H1 (cell line): ENCODE results near the gene CDC42EP4. TPM values are rescaled to one million over a fixed set of nuclear protein-coding genes. Genes with fewer than 3 reads are reported as not detected.

Source experiments
- CTCF ChIA-PET: fragments of 300-600 bp; sonication (Branson Sonifier 250); formaldehyde crosslinking; loops from one replicate; lab custom pipeline; 2021; ENCODE audit not compliant: partially characterized antibody; lab: Charles Lee
- POLR2A ChIA-PET: fragments of 300-600 bp; sonication (Branson Sonifier 250); formaldehyde crosslinking; loops from one replicate; lab custom pipeline; 2021; ENCODE audit warnings: inconsistent platforms; ENCODE audit not compliant: partially characterized antibody; lab: Charles Lee
- DNase-seq, 2 experiments: peaks; one replicate each; pipeline versions ENCODE4 v3.0.0 to v3.0.0-alpha.2; 2010 to 2022; ENCODE audit warnings: low spot score in 2 of 2, low read depth in 1 of 2, mixed read lengths in 1 of 2
- FAIRE-seq: peaks from 2 replicates; lab custom pipeline; 2011; peaks lifted over from hg19 to GRCh38; lab: Jason Lieb, UNC
- H2AFZ ChIP-seq: 2 replicates; pipeline ENCODE4 v1.8.1; 2012; ENCODE audit warnings: low read length, inconsistent platforms
- H2AK5ac ChIP-seq: 2 replicates; pipeline ENCODE4 v1.6.1; 2013; ENCODE audit warnings: low read depth, low read length
- H2BK120ac ChIP-seq: replicated peaks from 2 replicates; pipeline ENCODE3; 2013; ENCODE audit warnings: low read depth, low read length, inconsistent platforms
- H2BK12ac ChIP-seq: 2 replicates; pipeline ENCODE4 v1.6.1; 2013; ENCODE audit warnings: low read depth, low read length
- H2BK15ac ChIP-seq: 2 replicates; pipeline ENCODE4 v1.6.1; 2013; ENCODE audit warnings: low read length
- H2BK20ac ChIP-seq: 2 replicates; pipeline ENCODE4 v1.6.1; 2013; ENCODE audit warnings: low read length
- H2BK5ac ChIP-seq: 2 replicates; pipeline ENCODE4 v1.6.1; 2013; ENCODE audit warnings: low read depth, low read length
- H3K14ac ChIP-seq: 2 replicates; pipeline ENCODE4 v1.6.1; 2013; ENCODE audit warnings: inconsistent platforms; ENCODE audit not compliant: insufficient read length
- H3K18ac ChIP-seq: 2 replicates; pipeline ENCODE4 v1.6.1; 2013; ENCODE audit warnings: low read length; ENCODE audit errors: extremely low read depth
- H3K23ac ChIP-seq: 2 replicates; pipeline ENCODE4 v1.6.1; 2013; ENCODE audit warnings: inconsistent platforms; ENCODE audit not compliant: insufficient read length
- H3K23me2 ChIP-seq: 2 replicates; pipeline ENCODE4 v1.6.1; 2013; ENCODE audit warnings: low read depth, low read length
- H3K27ac ChIP-seq: 2 replicates; pipeline ENCODE4 v1.6.1; 2011; ENCODE audit warnings: low read depth, low read length, inconsistent platforms
- H3K27me3 ChIP-seq, 4 experiments: replicated peaks in 1 of 4; 1 replicate in 1 of 4; 2 replicates in 3 of 4; pipeline versions ENCODE4 v1.6.1 to v1.8.1; 2011 to 2013; ENCODE audit warnings: low read length in 3 of 4, mild to moderate bottlenecking in 3 of 4, inconsistent platforms in 2 of 4, mixed read lengths in 2 of 4, moderate library complexity in 1 of 4; ENCODE audit not compliant: control insufficient read depth in 3 of 4, insufficient read depth in 3 of 4; ENCODE audit errors: extremely low read depth in 1 of 4
- H3K36me3 ChIP-seq, 4 experiments: 2 replicates each; pipeline versions ENCODE4 v1.6.1 to v1.8.1; 2011 to 2013; ENCODE audit warnings: mild to moderate bottlenecking in 4 of 4, low read length in 3 of 4, moderate library complexity in 2 of 4, control low read depth in 1 of 4, inconsistent platforms in 1 of 4; ENCODE audit not compliant: insufficient read depth in 4 of 4, control insufficient read depth in 2 of 4
- H3K4ac ChIP-seq: replicated peaks from 2 replicates; pipeline ENCODE3; 2013; ENCODE audit warnings: low read length, low read depth, mixed read lengths, inconsistent platforms; ENCODE audit not compliant: insufficient read length
- H3K4me1 ChIP-seq, 4 experiments: replicated peaks in 1 of 4; 1 replicate in 1 of 4; 2 replicates in 3 of 4; pipeline versions ENCODE4 v1.6.1 to v1.8.1; 2011 to 2013; ENCODE audit warnings: low read length in 3 of 4, inconsistent platforms in 2 of 4, mixed read lengths in 1 of 4; ENCODE audit not compliant: insufficient read depth in 4 of 4, control insufficient read depth in 3 of 4
- H3K4me2 ChIP-seq, 2 experiments: 2 replicates each; pipeline versions ENCODE4 v1.6.1 to v1.8.1; 2011 to 2013; ENCODE audit warnings: low read depth in 2 of 2, low read length in 2 of 2, control low read depth in 1 of 2, inconsistent platforms in 1 of 2, mild to moderate bottlenecking in 1 of 2; ENCODE audit not compliant: insufficient read depth in 1 of 2
- H3K4me3 ChIP-seq, 4 experiments: fragments of 200-600, 300-600 bp in 1 of 4; sonication (generic), shearing (Covaris generic), sonication (Bioruptor Twin) in 1 of 4; 2 replicates each; pipeline versions ENCODE4 v1.5.1 to v1.8.1; 2011 to 2016; ENCODE audit warnings: low read length in 4 of 4, low read depth in 3 of 4, control low read depth in 2 of 4, inconsistent platforms in 2 of 4, mild to moderate bottlenecking in 2 of 4, mixed read lengths in 1 of 4, moderate library complexity in 1 of 4; ENCODE audit not compliant: insufficient read depth in 2 of 4; ENCODE audit errors: extremely low read depth in 1 of 4
- H3K56ac ChIP-seq: replicated peaks from 2 replicates; pipeline ENCODE3; 2013; ENCODE audit warnings: low read depth, mild to moderate bottlenecking, mixed read lengths, low read length, inconsistent platforms; ENCODE audit not compliant: insufficient read length
- H3K79me1 ChIP-seq: 2 replicates; pipeline ENCODE4 v1.6.1; 2013; ENCODE audit warnings: low read depth, low read length, control low read depth
- H3K79me2 ChIP-seq, 2 experiments: 2 replicates each; pipeline versions ENCODE4 v1.6.1 to v1.8.1; 2012 to 2013; ENCODE audit warnings: low read length in 2 of 2, mild to moderate bottlenecking in 2 of 2, inconsistent platforms in 1 of 2; ENCODE audit not compliant: insufficient read depth in 2 of 2, control insufficient read depth in 1 of 2
- H3K9ac ChIP-seq, 4 experiments: replicated peaks in 1 of 4; 1 replicate in 1 of 4; 2 replicates in 3 of 4; pipeline versions ENCODE4 v1.6.1 to v1.8.1; 2011 to 2013; ENCODE audit warnings: low read depth in 3 of 4, low read length in 3 of 4, control low read depth in 2 of 4, mild to moderate bottlenecking in 2 of 4, moderate library complexity in 2 of 4, inconsistent platforms in 1 of 4; ENCODE audit errors: extremely low read depth in 1 of 4
- H3K9me3 ChIP-seq, 2 experiments: 2 replicates each; pipeline versions ENCODE4 v1.6.1 to v1.8.1; 2012 to 2013; ENCODE audit warnings: mild to moderate bottlenecking in 2 of 2, moderate library complexity in 2 of 2, control low read depth in 1 of 2, inconsistent platforms in 1 of 2, low read depth in 1 of 2, low read length in 1 of 2, mixed read lengths in 1 of 2; ENCODE audit not compliant: insufficient read depth in 2 of 2
- H4K20me1 ChIP-seq, 2 experiments: replicated peaks in 1 of 2; 2 replicates each; pipeline versions ENCODE3 to v1.8.1; 2011 to 2013; ENCODE audit warnings: inconsistent platforms in 2 of 2, low read length in 2 of 2, mild to moderate bottlenecking in 1 of 2; ENCODE audit not compliant: insufficient read depth in 2 of 2, control insufficient read depth in 1 of 2
- H4K5ac ChIP-seq: 2 replicates; pipeline ENCODE4 v1.6.1; 2013; ENCODE audit warnings: low read length, low read depth, mixed read lengths, inconsistent platforms; ENCODE audit not compliant: insufficient read length
- H4K8ac ChIP-seq: 2 replicates; pipeline ENCODE4 v1.8.0; 2013; ENCODE audit warnings: mild to moderate bottlenecking, moderate library complexity, low read length, inconsistent platforms; ENCODE audit not compliant: insufficient read depth; ENCODE audit errors: extremely low read depth
- H4K91ac ChIP-seq: replicated peaks from 2 replicates; pipeline ENCODE3; 2013; ENCODE audit warnings: low read length, mixed read lengths, inconsistent platforms; ENCODE audit not compliant: insufficient read length
- KDM4A ChIP-seq: IDR thresholded peaks from one replicate; pipeline ENCODE4 v1.7.1; 2012; ENCODE audit warnings: low read depth, mild to moderate bottlenecking, moderate library complexity, low read length, inconsistent platforms; ENCODE audit not compliant: severe bottlenecking
- NRF1 ChIP-seq: IDR thresholded peaks from 2 replicates; pipeline ENCODE4 v1.6.1; 2011; ENCODE audit warnings: mild to moderate bottlenecking, low read depth, low read length, improper control_type of control experiment
- SRF ChIP-seq: IDR thresholded peaks from 2 replicates; pipeline ENCODE4 v1.6.1; 2011; ENCODE audit warnings: mild to moderate bottlenecking, low read depth, low read length, moderate library complexity
- WGBS, 2 experiments: shearing (Covaris generic) in 1 of 2; methylation state at CpG; one replicate each; pipeline versions ENCODE4 v1.1.6 to v1.1.7; 2013 to 2015; ENCODE audit warnings: low lambda C conversion rate in 2 of 2, mixed read lengths in 2 of 2, inconsistent platforms in 1 of 2, low coverage in 1 of 2, missing lambda C conversion rate in 1 of 2; ENCODE audit not compliant: insufficient replicate concordance in 2 of 2, insufficient coverage in 1 of 2, insufficient read length in 1 of 2; ENCODE audit errors: extremely low coverage in 1 of 2, missing lambda C conversion rate in 1 of 2; 5-methylcytosine and 5-hydroxymethylcytosine counted together
- polyA plus RNA-seq, 7 experiments: library from polyadenylated mRNA; depleted of rRNA in 3 of 7; stranded (reverse) in 5 of 7; unstranded in 2 of 7; fragments of >200 nt in 5 of 7; fragments of 200-250 nt in 2 of 7; gene quantifications; 1 replicate in 5 of 7; 2 replicates in 1 of 7; 4 replicates in 1 of 7; pipeline versions ENCODE4 v1.2.1 to v1.2.3, GENCODE V29; 2011 to 2013; ENCODE audit warnings: missing spikeins in 2 of 7, mixed read lengths in 2 of 7
- total RNA-seq: library from RNA; stranded (reverse); fragmentation: NEBNext Ultra II Directional; extraction: Animal tissue kit (Norgen Biotek cat#: 25700); gene quantifications from 2 replicates; pipeline ENCODE4 v1.2.1, GENCODE V29; 2021
- TF ChIP-seq, protein P1 (sequence below): IDR thresholded peaks from 2 replicates; pipeline ENCODE4 v1.6.1; 2012; ENCODE audit warnings: inconsistent platforms

Gene CDC42EP4
- total and polyA plus RNA-seq, 2 of the 8 experiments (the other 6 are each of a cell fraction or from before 2014, with no cell fraction given) = 8.8 to 12.6 TPM

DNA sequence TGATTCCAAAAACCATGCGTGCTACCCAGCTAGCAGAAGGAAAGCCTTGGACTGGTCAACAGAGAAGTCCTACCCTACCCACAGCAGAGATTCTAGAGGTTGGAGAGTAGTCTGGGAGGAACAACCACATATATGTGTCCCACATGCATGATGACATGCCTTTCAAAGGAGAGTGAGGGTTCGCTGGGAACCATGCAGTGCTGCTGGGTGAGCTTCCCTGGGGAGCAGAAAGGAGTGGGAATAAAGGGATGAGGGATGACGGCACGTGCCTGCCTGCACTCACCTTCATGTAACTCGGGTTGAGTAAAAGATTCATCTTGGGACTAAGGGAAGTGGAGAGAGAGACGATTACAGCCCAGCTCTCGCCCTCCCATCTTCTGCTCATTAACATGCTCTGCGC lies 59.9 kb downstream of the CDC42EP4 start:
- H3K23ac ChIP-seq = no peak overlapping the region
- H2BK12ac ChIP-seq = no peak overlapping the region
- H3K27ac ChIP-seq = no peak overlapping the region
- FAIRE-seq (no peak), DNase-seq (no peak)
- WGBS, 2 experiments = 92% methylated on average over 5 of the region's 8 CpGs; no CpG with 5 or more reads in 1 of the 2 experiments
- no peak overlapping the region for H3K14ac ChIP-seq
- TF ChIP-seq, protein P1, sequence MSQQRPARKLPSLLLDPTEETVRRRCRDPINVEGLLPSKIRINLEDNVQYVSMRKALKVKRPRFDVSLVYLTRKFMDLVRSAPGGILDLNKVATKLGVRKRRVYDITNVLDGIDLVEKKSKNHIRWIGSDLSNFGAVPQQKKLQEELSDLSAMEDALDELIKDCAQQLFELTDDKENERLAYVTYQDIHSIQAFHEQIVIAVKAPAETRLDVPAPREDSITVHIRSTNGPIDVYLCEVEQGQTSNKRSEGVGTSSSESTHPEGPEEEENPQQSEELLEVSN = no peak
- TF ChIP-seq SRF = no peak
- no peak for TF ChIP-seq KDM4A
- no peak for TF ChIP-seq NRF1
- no peaks in the 10 kb centered on the region for H3K23me2 ChIP-seq
- H3K27me3 ChIP-seq = no peaks in the 10 kb centered on the region
- H3K36me3 ChIP-seq = peaks cover 0 to 6% (median under 1%) of the 10 kb centered on the region in 4 experiments; a peak in 6 of 8 replicates
- no peak overlapping the region; a peak in 1 of 7 replicates for H3K9ac ChIP-seq
- H3K9me3 ChIP-seq = no peaks in the 10 kb centered on the region
- H3K79me1 ChIP-seq = no peaks in the 10 kb centered on the region
- no peak overlapping the region for H2AK5ac ChIP-seq
- no peak overlapping the region for H2AFZ ChIP-seq
- H4K8ac ChIP-seq = no peak overlapping the region; the same call in 1 of the 2 replicates
- H3K4me3 ChIP-seq = no peak overlapping the region
- no peaks in the 10 kb centered on the region for H4K20me1 ChIP-seq
- peak overlapping the region; percentile 10 for H4K91ac ChIP-seq
- H3K79me2 ChIP-seq = no peaks in the 10 kb centered on the region
- POLR2A ChIA-PET = interaction anchor here (0.9 to 1.6 kb wide), 3 partner anchors 9 to 28 kb away, joined by 3 read pairs; no protein-coding TSS in a partner anchor
- no peak overlapping the region for H3K4ac ChIP-seq
- no peak overlapping the region for H2BK20ac ChIP-seq
- no peak overlapping the region for H4K5ac ChIP-seq
- no peak overlapping the region for H2BK5ac ChIP-seq
- H3K4me2 ChIP-seq = no peak overlapping the region
- no peak overlapping the region for H2BK15ac ChIP-seq
- H3K56ac ChIP-seq = no peak overlapping the region
- CTCF ChIA-PET = interaction anchor here (1.4 to 19.7 kb wide), 5 partner anchors 7 to 115 kb away, joined by 3 to 439 read pairs (median 35); partner anchors contain the start of gene CPSF4L
- H3K4me1 ChIP-seq = peaks cover 0 to 8% (median 4%) of the 10 kb centered on the region in 4 experiments; a peak in 3 of 7 replicates
- no peak overlapping the region for H3K18ac ChIP-seq
- no peak overlapping the region for H2BK120ac ChIP-seq
